NB4 (cell line): ENCODE measurements around the gene SPTBN2.

ENCODE experiments used
- DNase-seq: peaks from one replicate; pipeline ENCODE4 v3.0.0; 2010; ENCODE audit warnings: low read depth
- H3K4me3 ChIP-seq: one replicate; pipeline ENCODE4 v1.5.1; 2011; ENCODE audit warnings: mild to moderate bottlenecking, low read depth, low read length, moderate library complexity
- CTCF ChIP-seq: IDR thresholded peaks from one replicate; pipeline ENCODE4 v1.5.1; 2012; ENCODE audit warnings: low read depth, low read length
- MYC ChIP-seq: IDR thresholded peaks from 2 replicates; pipeline ENCODE4 v1.6.1; 2011; ENCODE audit warnings: low read depth, low read length
- POLR2A ChIP-seq: IDR thresholded peaks from 2 replicates; pipeline ENCODE4 v1.6.1; 2011; ENCODE audit warnings: mild to moderate bottlenecking; ENCODE audit not compliant: insufficient read length; ENCODE audit errors: extremely low read depth
- TF ChIP-seq, protein P1 (sequence below): IDR thresholded peaks from 2 replicates; pipeline ENCODE4 v1.6.1; 2011; ENCODE audit warnings: low read depth, low read length

Gene SPTBN2

GRCh38 chr11:66687831-66688281 lies 41.2 kb downstream of the SPTBN2 start:
- no peak overlapping the region for H3K4me3 ChIP-seq
- TF ChIP-seq, protein P1, sequence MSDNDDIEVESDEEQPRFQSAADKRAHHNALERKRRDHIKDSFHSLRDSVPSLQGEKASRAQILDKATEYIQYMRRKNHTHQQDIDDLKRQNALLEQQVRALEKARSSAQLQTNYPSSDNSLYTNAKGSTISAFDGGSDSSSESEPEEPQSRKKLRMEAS = no peak
- TF ChIP-seq POLR2A = no peak
- TF ChIP-seq MYC = no peak
- TF ChIP-seq CTCF = no peak
- no peak for DNase-seq

DNA sequence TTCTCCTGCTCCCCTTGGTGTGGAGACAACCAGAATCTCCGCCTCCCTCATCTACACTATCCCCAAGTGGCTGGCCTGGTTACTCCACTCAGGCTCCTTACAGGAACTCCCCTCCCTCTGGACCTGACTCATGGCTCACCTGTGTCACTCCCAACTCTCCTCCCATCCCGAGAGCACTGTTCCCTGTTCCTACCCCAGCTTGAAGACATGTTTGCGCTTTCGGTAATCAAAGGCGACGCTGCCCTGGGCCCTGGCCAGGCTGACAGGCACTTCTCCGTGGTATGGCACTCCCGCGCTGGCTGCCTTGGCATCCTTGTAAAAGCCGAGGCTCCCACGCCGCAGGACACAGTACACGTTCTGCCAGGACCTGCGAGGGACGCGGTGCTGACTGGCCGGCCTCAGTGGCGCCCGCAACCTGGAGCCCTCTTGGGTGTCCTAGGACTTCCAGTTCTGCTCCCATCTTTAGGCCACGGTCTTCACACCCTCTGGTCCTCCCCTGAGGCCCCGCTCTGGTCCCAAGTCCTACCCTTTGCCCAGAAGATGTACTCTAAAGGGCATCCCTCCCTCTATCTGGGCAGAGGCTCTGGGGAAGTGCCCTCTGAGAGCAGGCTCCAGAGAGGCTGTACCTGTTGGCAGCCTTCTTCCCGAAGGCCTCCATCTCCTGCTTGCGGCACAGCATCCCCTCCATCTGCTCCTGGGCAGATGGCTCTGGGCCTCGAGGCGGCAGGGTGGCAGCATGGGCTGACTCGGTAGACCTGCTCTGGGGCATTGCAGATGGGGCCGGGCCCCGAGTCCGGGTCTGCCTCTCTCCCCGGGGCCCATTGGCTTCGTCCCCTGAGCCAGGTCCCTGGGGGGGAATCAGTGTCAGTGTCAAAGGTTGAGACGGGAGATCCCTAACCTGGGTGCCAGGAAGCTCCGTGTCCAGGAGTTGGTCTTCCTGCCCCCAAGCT lies 41.9 kb downstream of the SPTBN2 start:
- TF ChIP-seq CTCF (no peak), POLR2A (no peak), MYC (no peak)
- TF ChIP-seq, protein P1 = no peak
- no peak for DNase-seq
- no peak overlapping the region for H3K4me3 ChIP-seq

DNA sequence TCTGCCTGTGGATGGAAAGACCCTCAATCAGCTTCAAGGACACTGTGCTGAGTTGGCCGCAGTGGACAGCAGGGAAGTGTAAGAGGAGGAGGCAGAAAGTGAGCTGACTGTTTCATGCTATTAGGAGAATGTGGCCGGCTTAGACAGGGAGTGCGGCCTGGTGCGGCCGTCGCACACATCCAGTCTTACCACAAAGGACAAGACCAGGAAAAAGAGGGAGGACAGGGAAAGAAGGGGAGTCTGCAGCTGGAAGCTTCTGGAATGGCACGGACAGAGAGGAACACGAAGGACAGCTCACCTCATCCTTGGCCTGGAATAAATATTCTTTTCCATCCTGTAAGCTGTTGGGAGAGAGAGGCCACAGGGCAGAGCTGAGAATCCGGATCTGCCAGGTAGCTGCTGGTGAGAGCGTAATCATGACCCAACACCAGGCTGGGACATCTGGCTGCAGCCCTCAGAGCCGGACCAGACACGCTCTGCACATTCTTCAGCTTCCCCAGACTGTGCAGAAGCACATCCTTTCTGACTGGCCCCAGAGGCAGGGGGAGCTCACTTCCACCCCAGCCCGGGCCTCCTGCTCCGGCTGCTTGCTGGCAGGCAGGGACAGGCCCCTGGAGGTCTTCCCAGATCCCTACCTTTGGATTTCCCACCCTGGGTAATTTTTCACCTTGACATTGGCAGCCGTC lies 42.8 kb downstream of the SPTBN2 start:
- DNase-seq = no peak
- TF ChIP-seq POLR2A = no peak
- TF ChIP-seq MYC = no peak
- TF ChIP-seq, protein P1 = no peak
- no peak for TF ChIP-seq CTCF
- H3K4me3 ChIP-seq = no peak overlapping the region

GRCh38 chr11:66685276-66686099 lies 43.5 kb downstream of the SPTBN2 start:
- H3K4me3 ChIP-seq = no peak overlapping the region
- no peak for DNase-seq
- TF ChIP-seq POLR2A = no peak
- TF ChIP-seq, protein P1 = no peak
- no peak for TF ChIP-seq CTCF
- no peak for TF ChIP-seq MYC

- TF ChIP-seq CTCF = no peak
- TF ChIP-seq, protein P1 = no peak
- no peak for TF ChIP-seq MYC
- TF ChIP-seq POLR2A = no peak
- H3K4me3 ChIP-seq = no peak overlapping the region
- no peak for DNase-seq
Observed at GRCh38 chr11:66684635-66685034, 44.4 kb downstream of the SPTBN2 start.
